ENCODE results near the gene HIF3A.
"Not testable (repeated sequence)": the region's sequence is repeated elsewhere in the genome, so short reads cannot be mapped to it uniquely, and the experiment has no call there.

HIF3A gene

GRCh38 chr19:46294494-46294893 is 2.3 kb upstream of the HIF3A start:
- no peak for DNase-seq (ENCODE audit: low spot score)

GRCh38 chr19:46295401-46296201 is 1.2 kb upstream of the HIF3A start:
- DNase-seq (ENCODE audit: low spot score): no peak

- no peak for DNase-seq (ENCODE audit: low spot score)
Observed at GRCh38 chr19:46296202-46296480, 701 bp upstream of the HIF3A start.

- peak; percentile 53 for DNase-seq (ENCODE audit: low spot score)
Observed at GRCh38 chr19:46297700-46298478, 1.0 kb downstream of the HIF3A start.

- peak; percentile 46 for DNase-seq (ENCODE audit: low spot score)
Observed at GRCh38 chr19:46298479-46299003, 1.7 kb downstream of the HIF3A start.

- DNase-seq (ENCODE audit: low spot score): peak; percentile 87
Observed at GRCh38 chr19:46299004-46299509, 2.2 kb downstream of the HIF3A start.

GRCh38 chr19:46299695-46300094 is 2.9 kb downstream of the HIF3A start:
- DNase-seq (ENCODE audit: low spot score): no peak

GRCh38 chr19:46303322-46303690 is 6.5 kb downstream of the HIF3A start:
- DNase-seq (ENCODE audit: low spot score): no peak

- no peak for DNase-seq (ENCODE audit: low spot score)
Observed at GRCh38 chr19:46303691-46304397, 7.0 kb downstream of the HIF3A start.

- DNase-seq (ENCODE audit: low spot score): no peak
Observed at GRCh38 chr19:46306501-46306900, 9.7 kb downstream of the HIF3A start.

- DNase-seq (ENCODE audit: low spot score): no peak
Observed at GRCh38 chr19:46308510-46308909, 11.7 kb downstream of the HIF3A start.

GRCh38 chr19:46309056-46309455 is 12.2 kb downstream of the HIF3A start:
- DNase-seq (ENCODE audit: low spot score): no peak

- no peak for DNase-seq (ENCODE audit: low spot score)
Observed at GRCh38 chr19:46311444-46311843, 14.6 kb downstream of the HIF3A start.

GRCh38 chr19:46313540-46314469 is 17.0 kb downstream of the HIF3A start:
- DNase-seq (ENCODE audit: low spot score): not testable (repeated sequence)

GRCh38 chr19:46317339-46317738 is 20.5 kb downstream of the HIF3A start:
- DNase-seq (ENCODE audit: low spot score): no peak

GRCh38 chr19:46319613-46320012 is 22.8 kb downstream of the HIF3A start:
- no peak for DNase-seq (ENCODE audit: low spot score)

- DNase-seq (ENCODE audit: low spot score): no peak
Observed at GRCh38 chr19:46320559-46320958, 23.7 kb downstream of the HIF3A start.

- no peak for DNase-seq (ENCODE audit: low spot score)
Observed at GRCh38 chr19:46321653-46322052, 24.8 kb downstream of the HIF3A start.

- not testable (repeated sequence) for DNase-seq (ENCODE audit: low spot score)
Observed at GRCh38 chr19:46323227-46323626, 26.4 kb downstream of the HIF3A start.

GRCh38 chr19:46324277-46324676 is 27.4 kb downstream of the HIF3A start:
- DNase-seq (ENCODE audit: low spot score): no peak

GRCh38 chr19:46326608-46327007 is 29.8 kb downstream of the HIF3A start:
- DNase-seq (ENCODE audit: low spot score): no peak
